Astrocyte (in vitro differentiated cells and primary cell): ENCODE measurements around the gene GPC5. TPM values are rescaled to one million over a fixed set of nuclear protein-coding genes. Genes with fewer than 3 reads are reported as not detected.
"Not testable (repeated sequence)": the region's sequence is repeated elsewhere in the genome, so short reads cannot be mapped to it uniquely, and the experiment has no call there.

ENCODE experiments used
- DNase-seq: peaks from one replicate; pipeline ENCODE4 v3.0.0-alpha.2; 2010; ENCODE audit warnings: low read depth
- FAIRE-seq: peaks from 2 replicates; lab custom pipeline; 2011; peaks lifted over from hg19 to GRCh38; lab: Jason Lieb, UNC
- H2AFZ ChIP-seq: 2 replicates; pipeline ENCODE4 v1.6.0; 2012; ENCODE audit warnings: low read depth, low read length, inconsistent platforms
- H3K27ac ChIP-seq: 2 replicates; pipeline ENCODE4 v1.5.1; 2011; ENCODE audit warnings: low read depth, low read length, inconsistent platforms
- H3K27me3 ChIP-seq: 2 replicates; pipeline ENCODE4 v1.6.0; 2011; ENCODE audit warnings: low read length, inconsistent platforms; ENCODE audit not compliant: insufficient read depth
- H3K36me3 ChIP-seq: 2 replicates; pipeline ENCODE4 v1.5.1; 2011; ENCODE audit warnings: low read length, inconsistent platforms; ENCODE audit not compliant: insufficient read depth
- H3K4me1 ChIP-seq: 2 replicates; pipeline ENCODE4 v1.5.1; 2011; ENCODE audit warnings: low read length, inconsistent platforms; ENCODE audit not compliant: insufficient read depth
- H3K4me2 ChIP-seq: 2 replicates; pipeline ENCODE4 v1.6.0; 2012; ENCODE audit warnings: low read length, inconsistent platforms
- H3K4me3 ChIP-seq: 2 replicates; pipeline ENCODE4 v1.5.1; 2011; ENCODE audit warnings: low read depth, mild to moderate bottlenecking, low read length, inconsistent platforms; ENCODE audit not compliant: insufficient read depth
- H3K79me2 ChIP-seq: 2 replicates; pipeline ENCODE4 v1.6.0; 2012; ENCODE audit warnings: mild to moderate bottlenecking, low read length, inconsistent platforms; ENCODE audit not compliant: insufficient read depth
- H3K9ac ChIP-seq: 2 replicates; pipeline ENCODE4 v1.6.0; 2012; ENCODE audit warnings: mild to moderate bottlenecking, low read length, inconsistent platforms
- H3K9me3 ChIP-seq: 2 replicates; pipeline ENCODE4 v1.5.1; 2012; ENCODE audit warnings: low read depth, mild to moderate bottlenecking, low read length, inconsistent platforms; ENCODE audit not compliant: insufficient read depth
- H4K20me1 ChIP-seq: 2 replicates; pipeline ENCODE4 v1.6.0; 2012; ENCODE audit warnings: low read length, inconsistent platforms; ENCODE audit not compliant: insufficient read depth
- H3K27ac Mint-ChIP-seq: one replicate; pipeline ENCODE4 v1.8.0; 2021; ENCODE audit warnings: mild to moderate bottlenecking, mixed read lengths; ENCODE audit not compliant: unreplicated experiment
- H3K27me3 Mint-ChIP-seq: one replicate; pipeline ENCODE4 v1.8.0; 2021; ENCODE audit warnings: low read depth, mixed read lengths; ENCODE audit not compliant: unreplicated experiment
- H3K36me3 Mint-ChIP-seq: one replicate; pipeline ENCODE4 v1.8.0; 2021; ENCODE audit warnings: low read depth, mixed read lengths; ENCODE audit not compliant: unreplicated experiment
- H3K4me1 Mint-ChIP-seq: one replicate; pipeline ENCODE4 v1.8.0; 2021; ENCODE audit warnings: low read depth, mixed read lengths; ENCODE audit not compliant: unreplicated experiment
- H3K4me3 Mint-ChIP-seq: one replicate; pipeline ENCODE4 v1.8.0; 2021; ENCODE audit warnings: mild to moderate bottlenecking, moderate library complexity, mixed read lengths; ENCODE audit not compliant: unreplicated experiment
- H3K9me3 Mint-ChIP-seq: one replicate; pipeline ENCODE4 v1.8.0; 2021; ENCODE audit warnings: mild to moderate bottlenecking, mixed read lengths; ENCODE audit not compliant: unreplicated experiment
- CTCF ChIP-seq: IDR thresholded peaks from 2 replicates; pipeline ENCODE4 v1.5.1; 2011; ENCODE audit warnings: low read depth, mild to moderate bottlenecking, inconsistent platforms, low read length, moderate library complexity; ENCODE audit not compliant: insufficient read depth
- EZH2 ChIP-seq: IDR thresholded peaks from 2 replicates; pipeline ENCODE4 v1.6.1; 2012; ENCODE audit warnings: mild to moderate bottlenecking, low read length, inconsistent platforms; ENCODE audit not compliant: insufficient read depth
- total RNA-seq: library from RNA; stranded (reverse); gene quantifications from 2 replicates; pipeline ENCODE4 v1.2.1, GENCODE V29; 2021

The GPC5 gene
- total RNA-seq, 1 donor from 2014 or later, result 1.1 TPM

GRCh38 chr13:91417660-91418325 is 19.4 kb downstream of the GPC5 start:
- H3K36me3 Mint-ChIP-seq, result no peaks in the 10 kb centered on the region
- H3K4me3 ChIP-seq, result no peak overlapping the region
- H3K4me1 Mint-ChIP-seq, result peaks cover 5% of the 10 kb centered on the region
- no peak overlapping the region for H3K4me2 ChIP-seq
- H3K27ac Mint-ChIP-seq, result no peak overlapping the region
- no peaks in the 10 kb centered on the region for H3K27me3 ChIP-seq
- no peaks in the 10 kb centered on the region for H3K36me3 ChIP-seq
- no peaks in the 10 kb centered on the region for H3K79me2 ChIP-seq
- no peak for DNase-seq
- no peaks in the 10 kb centered on the region for H3K9me3 ChIP-seq
- TF ChIP-seq EZH2, result no peak
- no peak for TF ChIP-seq CTCF
- no peaks in the 10 kb centered on the region for H3K4me1 ChIP-seq
- no peak overlapping the region for H3K4me3 Mint-ChIP-seq
- FAIRE-seq, result no peak
- H3K9ac ChIP-seq, result no peak overlapping the region
- no peaks in the 10 kb centered on the region for H3K9me3 Mint-ChIP-seq
- H3K27me3 Mint-ChIP-seq, result no peaks in the 10 kb centered on the region
- no peaks in the 10 kb centered on the region for H4K20me1 ChIP-seq
- no peak overlapping the region for H2AFZ ChIP-seq
- H3K27ac ChIP-seq, result no peak overlapping the region

- Histone ChIP-seq H3K36me3 (no peaks in the 10 kb centered on the region), H3K4me1 (no peaks in the 10 kb centered on the region), H3K4me2 (no peak overlapping the region), H3K9me3 (no peaks in the 10 kb centered on the region), H3K27me3 (no peaks in the 10 kb centered on the region), H3K79me2 (no peaks in the 10 kb centered on the region), H4K20me1 (no peaks in the 10 kb centered on the region), H3K4me3 (no peak overlapping the region), H3K27ac (no peak overlapping the region), H2AFZ (no peak overlapping the region), H3K9ac (no peak overlapping the region)
- no peak overlapping the region for H3K4me3 Mint-ChIP-seq
- no peaks in the 10 kb centered on the region for H3K27me3 Mint-ChIP-seq
- no peak for DNase-seq
- no peak for FAIRE-seq
- peaks cover 18% of the 10 kb centered on the region for H3K9me3 Mint-ChIP-seq
- H3K27ac Mint-ChIP-seq, result no peak overlapping the region
- H3K36me3 Mint-ChIP-seq, result peaks cover 3% of the 10 kb centered on the region
- TF ChIP-seq EZH2 (no peak), CTCF (no peak)
- H3K4me1 Mint-ChIP-seq, result no peaks in the 10 kb centered on the region
These were observed 28.5 kb downstream of the GPC5 start for GRCh38 chr13:91426913-91427312.

DNA sequence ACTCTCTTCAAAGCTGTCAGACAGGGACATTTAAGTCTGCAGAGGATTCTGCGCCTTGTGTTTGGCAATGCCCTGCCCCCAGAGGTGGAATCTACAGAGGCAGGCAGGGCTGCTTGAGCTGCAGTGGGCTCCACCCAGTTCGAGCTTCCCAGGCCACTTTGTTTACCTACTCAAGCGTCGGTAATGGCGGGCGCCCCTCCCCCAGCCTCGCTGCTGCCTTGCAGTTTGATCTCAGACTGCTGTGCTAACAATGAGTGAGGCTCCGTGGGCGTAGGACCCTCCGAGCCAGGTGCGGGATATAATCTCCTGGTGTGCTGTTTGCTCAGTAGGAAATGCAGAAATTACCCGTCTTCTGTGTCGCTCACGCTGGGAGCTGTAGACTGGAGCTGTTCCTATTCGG is 40.3 kb downstream of the GPC5 start:
- H3K9me3 ChIP-seq, H3K27me3 Mint-ChIP-seq, H3K9ac ChIP-seq, H3K4me2 ChIP-seq, H3K27me3 ChIP-seq, H3K79me2 ChIP-seq, H4K20me1 ChIP-seq, H3K36me3 Mint-ChIP-seq, H3K4me1 ChIP-seq, H3K4me3 ChIP-seq, H3K4me3 Mint-ChIP-seq, H2AFZ ChIP-seq, FAIRE-seq, H3K4me1 Mint-ChIP-seq, H3K36me3 ChIP-seq, DNase-seq, H3K27ac ChIP-seq, H3K27ac Mint-ChIP-seq: not testable (repeated sequence)
- peaks cover 17% of the 10 kb centered on the region for H3K9me3 Mint-ChIP-seq
